A549 (cell line): ENCODE results near the gene UST.

Experiments
- CEBPB ChIP-seq, 2 experiments: fragments of >200 bp in 1 of 2; sonication (Bioruptor Twin) in 1 of 2; formaldehyde crosslinking in 1 of 2; IDR thresholded peaks; 2 replicates each; pipeline ENCODE4 v1.6.1; 2012 to 2016
- ELK1 ChIP-seq: fragments of 150-350 bp; IDR thresholded peaks from 2 replicates; pipeline ENCODE4 v1.6.1; 2014; ENCODE audit warnings: low read depth, mild to moderate bottlenecking, low read length
- EP300 ChIP-seq, 2 experiments: fragments of >200 bp; sonication (Bioruptor Twin); formaldehyde crosslinking; IDR thresholded peaks; 2 replicates in 1 of 2; 3 replicates in 1 of 2; pipeline ENCODE4 v1.6.1; 2016 to 2017
- HMGXB4 ChIP-seq: fragments of 250-450 bp; sonication (Bioruptor Pico); IDR thresholded peaks from 2 replicates; pipeline ENCODE4 v1.5.0; 2021; ENCODE audit warnings: mild to moderate bottlenecking, moderate library complexity, borderline replicate concordance
- POLR2AphosphoS2 ChIP-seq: conservative IDR thresholded peaks from 2 replicates; pipeline ENCODE4 v1.6.1; 2012; ENCODE audit warnings: low read length, improper control_type of control experiment, inconsistent platforms
- ZFP36 ChIP-seq: fragments of 450-650 bp; IDR thresholded peaks from 2 replicates; pipeline ENCODE4 v1.6.1; 2014; ENCODE audit warnings: borderline replicate concordance; ENCODE audit not compliant: partially characterized antibody
- TF ChIP-seq, protein P1 (sequence below): fragments of >200 bp; sonication (Bioruptor Twin); formaldehyde crosslinking; IDR thresholded peaks from 3 replicates; pipeline ENCODE4 v1.5.1; 2016

GRCh38 chr6:148968771-148969602, 222.2 kb downstream of the UST start:
- TF ChIP-seq, protein P1, sequence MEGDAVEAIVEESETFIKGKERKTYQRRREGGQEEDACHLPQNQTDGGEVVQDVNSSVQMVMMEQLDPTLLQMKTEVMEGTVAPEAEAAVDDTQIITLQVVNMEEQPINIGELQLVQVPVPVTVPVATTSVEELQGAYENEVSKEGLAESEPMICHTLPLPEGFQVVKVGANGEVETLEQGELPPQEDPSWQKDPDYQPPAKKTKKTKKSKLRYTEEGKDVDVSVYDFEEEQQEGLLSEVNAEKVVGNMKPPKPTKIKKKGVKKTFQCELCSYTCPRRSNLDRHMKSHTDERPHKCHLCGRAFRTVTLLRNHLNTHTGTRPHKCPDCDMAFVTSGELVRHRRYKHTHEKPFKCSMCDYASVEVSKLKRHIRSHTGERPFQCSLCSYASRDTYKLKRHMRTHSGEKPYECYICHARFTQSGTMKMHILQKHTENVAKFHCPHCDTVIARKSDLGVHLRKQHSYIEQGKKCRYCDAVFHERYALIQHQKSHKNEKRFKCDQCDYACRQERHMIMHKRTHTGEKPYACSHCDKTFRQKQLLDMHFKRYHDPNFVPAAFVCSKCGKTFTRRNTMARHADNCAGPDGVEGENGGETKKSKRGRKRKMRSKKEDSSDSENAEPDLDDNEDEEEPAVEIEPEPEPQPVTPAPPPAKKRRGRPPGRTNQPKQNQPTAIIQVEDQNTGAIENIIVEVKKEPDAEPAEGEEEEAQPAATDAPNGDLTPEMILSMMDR = no peak
- TF ChIP-seq POLR2AphosphoS2 (no peak), ZFP36 (no peak), ELK1 (no peak), HMGXB4 (CRISPR knock-in tag) (no peak), EP300 (IDR thresholded peaks at IDR 0.05) (no peak), CEBPB (IDR thresholded peaks at IDR 0.05) (no peak)
